Raji (cell line): Measurements from ENCODE around the gene CCDC15.

Source experiments
- POLR2A ChIP-seq: IDR thresholded peaks from 2 replicates; pipeline ENCODE4 v1.6.1; 2011; ENCODE audit warnings: low read depth, low read length, control low read depth; ENCODE audit not compliant: insufficient read depth

The CCDC15 gene

DNA sequence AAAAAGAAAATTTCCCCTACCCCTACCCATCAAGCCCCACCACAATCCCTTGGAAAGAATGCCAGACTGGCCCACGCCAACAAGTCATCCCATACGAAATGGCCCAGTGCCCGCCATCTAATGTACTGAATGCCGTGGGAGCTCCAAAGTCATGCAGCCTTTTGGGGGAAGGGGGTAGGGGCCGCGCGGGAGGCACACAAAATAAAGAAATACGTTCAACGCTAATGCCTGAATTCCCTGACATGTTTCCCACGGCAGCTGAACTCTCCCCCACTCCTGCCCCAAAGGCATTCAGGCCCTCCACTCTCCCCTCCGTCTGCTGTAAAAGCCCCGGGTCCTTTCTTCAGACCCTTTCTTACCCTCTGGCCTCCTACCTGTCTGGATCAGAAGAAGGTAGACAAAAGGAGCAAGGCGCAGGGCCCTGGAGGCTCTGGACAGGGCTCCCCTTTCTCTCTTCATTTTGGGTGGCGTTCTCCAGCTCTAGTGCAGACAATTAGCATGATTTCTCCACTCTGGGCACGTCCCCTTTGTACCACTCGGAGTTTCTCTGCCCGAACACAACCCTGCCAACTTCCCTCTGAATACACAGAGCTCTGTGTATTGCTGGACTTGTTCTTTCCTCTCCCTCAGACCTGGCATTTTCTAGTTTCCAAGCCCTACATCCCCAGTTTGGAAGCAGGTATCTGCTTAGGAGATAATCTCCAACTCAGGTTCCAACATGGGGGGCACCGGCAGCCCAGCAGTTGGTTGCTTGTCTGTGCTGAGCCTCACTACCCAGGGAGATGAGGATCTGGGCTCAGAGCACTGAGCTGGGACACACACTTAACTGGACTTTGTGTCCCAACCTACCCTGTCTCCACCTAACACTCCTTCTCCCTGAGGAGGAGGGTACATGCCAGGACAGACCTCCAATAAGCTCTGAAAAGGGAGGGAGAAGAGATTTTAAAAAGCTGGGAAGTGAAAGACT lies 18.2 kb upstream of the CCDC15 start, which contains the start of gene HEPACAM:
Gene HEPACAM, minus strand, starts transcription at position 500 of the 967 bp plus-strand sequence. Its CDS starts 41 bp downstream, at position 459.
- no peak for TF ChIP-seq POLR2A

DNA sequence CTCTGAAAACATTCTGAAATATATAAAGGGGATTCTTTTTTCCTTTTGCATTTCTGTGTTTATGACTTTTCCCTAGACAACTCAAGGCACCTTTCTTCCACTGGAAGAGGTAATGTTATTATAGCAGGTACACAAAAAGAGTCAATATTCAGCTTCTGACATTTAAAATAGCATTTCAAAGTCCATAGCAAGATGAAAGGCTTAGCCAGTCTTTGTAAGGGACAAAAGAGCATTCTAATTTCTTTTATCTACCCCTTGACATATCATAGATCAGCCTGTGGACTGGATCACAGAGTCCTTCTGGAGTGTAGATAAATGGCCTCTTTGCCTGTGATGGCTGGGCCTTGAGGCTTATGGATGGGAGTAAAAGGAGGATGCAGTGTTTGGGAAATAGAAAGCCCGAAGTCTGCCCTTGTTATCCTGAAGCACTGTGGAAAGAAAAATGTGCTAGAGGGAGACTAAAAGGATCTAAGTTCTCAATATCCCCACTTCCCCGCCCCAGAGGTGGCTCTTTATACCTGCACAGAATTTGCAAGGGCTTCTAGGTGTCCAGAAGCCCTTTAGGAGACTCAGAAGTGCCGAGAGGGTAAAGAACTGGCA lies 16.6 kb upstream of the CCDC15 start:
- no peak for TF ChIP-seq POLR2A

DNA sequence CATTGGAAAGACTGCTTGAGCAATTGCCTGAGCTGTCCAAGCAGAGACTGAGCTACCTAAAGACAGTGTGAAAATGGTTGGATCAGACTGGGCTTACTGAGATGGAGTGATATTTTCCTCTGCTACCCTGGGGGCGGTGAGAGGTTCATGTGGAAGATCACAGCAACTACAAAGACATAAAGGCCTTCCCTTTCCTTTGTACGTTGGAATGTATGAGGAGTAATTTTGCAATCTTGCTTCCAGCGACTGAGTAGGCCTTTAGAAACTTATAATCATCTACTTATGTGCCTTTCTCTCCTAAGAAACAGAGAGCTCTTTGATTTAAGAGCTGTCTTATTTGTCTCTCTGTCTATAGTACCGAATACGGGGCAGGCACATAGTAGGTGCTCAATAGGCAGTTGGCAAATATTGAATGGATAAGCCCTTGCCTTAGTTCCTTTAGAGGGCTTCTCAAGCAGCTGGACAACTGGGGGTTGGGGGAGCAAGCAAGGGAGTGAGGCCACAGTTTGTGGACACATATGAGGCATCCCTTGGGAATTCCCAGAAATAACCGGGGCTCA lies 15.7 kb upstream of the CCDC15 start:
- no peak for TF ChIP-seq POLR2A

DNA sequence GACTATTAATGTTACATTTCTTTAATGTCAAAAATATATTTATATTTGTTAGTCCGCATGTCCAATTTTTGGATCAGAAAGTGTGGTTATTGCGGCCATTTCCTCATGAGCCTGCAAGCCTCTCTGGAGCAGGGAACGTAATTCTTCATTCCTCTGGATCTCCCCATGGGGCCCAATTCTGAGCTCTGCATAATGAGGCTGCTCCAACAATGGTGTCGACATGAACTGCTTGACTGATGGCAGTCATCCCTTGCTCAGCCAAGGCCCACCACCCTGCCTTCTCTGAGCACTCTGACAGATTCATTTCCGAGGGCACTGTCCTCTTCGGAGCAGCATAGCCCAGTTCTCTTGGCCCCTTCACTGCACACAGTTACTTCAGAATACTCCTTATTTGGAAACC lies 15.0 kb upstream of the CCDC15 start:
- TF ChIP-seq POLR2A, result no peak

DNA sequence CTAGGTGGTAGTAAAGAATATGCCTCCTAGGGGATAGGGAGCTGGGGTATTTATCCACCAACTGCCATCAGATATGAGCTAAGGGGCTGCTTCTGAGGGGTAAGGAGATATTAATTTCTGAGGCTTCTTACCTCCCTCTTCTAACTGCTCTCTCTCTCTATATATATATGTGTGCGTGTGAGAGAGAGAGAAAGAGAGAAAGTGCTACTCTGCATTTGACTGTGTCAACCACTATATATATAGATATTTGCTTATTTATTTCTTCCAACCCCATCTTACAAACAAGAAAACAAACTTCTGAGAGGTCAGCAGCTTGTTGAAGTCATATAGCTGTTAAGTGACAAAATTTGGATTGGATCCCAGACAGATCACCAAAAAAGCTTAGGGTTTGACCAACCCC lies 12.3 kb upstream of the CCDC15 start:
- TF ChIP-seq POLR2A, result no peak

DNA sequence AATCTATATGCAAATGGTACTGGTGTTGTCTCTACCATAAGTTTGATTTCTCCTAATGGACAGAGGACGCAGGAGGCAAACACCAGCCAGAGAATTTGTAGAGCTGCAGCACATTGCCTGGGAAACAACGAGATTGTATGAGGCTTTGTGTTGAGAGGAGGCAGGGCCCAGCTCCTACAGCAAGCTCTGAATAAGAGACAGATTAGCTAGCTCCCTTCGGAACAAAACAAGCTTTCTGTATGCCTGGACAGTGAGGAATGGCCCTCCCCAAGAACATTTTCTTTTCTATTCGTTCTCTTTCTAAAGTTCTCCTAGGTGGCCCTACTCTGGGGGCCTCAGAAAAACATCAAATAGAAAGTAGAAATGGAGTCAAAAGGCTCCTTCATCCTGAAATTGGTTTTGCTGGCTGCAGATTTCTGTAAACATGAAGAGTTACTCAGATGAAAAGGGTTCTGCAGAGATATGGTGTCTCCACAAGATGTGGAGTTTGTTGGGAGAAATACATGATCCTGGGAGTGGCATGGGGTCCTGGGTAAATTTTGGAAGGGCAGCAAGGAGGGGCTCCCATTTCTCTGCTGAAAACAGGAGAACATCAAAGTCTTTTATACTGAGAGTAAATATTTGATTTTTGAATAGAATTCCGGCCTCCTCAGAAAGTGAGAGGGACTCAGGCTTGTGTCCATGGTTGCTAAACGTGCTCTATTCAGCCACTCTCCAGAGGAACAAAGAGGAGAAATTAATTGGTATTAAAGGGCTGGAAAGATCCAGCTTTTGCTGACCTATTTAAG lies 11.3 kb upstream of the CCDC15 start:
- no peak for TF ChIP-seq POLR2A

DNA sequence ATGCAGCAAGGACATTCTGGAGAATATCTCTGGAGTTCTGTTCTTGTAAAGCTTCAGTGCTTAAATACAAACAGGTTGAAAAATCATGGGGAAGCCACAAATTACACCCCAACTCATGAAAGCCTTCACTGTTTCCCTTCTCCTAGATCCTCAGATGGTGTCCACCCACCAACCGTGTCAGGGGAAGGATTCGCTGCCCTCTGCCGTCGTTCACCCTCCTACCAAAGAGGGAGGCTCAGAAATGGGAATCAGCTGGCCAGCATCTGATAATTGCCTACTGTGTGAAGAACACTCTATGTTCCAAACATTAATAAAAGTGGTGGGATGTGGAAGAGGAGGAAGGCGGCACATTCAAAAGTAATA lies 10.8 kb upstream of the CCDC15 start:
- TF ChIP-seq POLR2A, result no peak

DNA sequence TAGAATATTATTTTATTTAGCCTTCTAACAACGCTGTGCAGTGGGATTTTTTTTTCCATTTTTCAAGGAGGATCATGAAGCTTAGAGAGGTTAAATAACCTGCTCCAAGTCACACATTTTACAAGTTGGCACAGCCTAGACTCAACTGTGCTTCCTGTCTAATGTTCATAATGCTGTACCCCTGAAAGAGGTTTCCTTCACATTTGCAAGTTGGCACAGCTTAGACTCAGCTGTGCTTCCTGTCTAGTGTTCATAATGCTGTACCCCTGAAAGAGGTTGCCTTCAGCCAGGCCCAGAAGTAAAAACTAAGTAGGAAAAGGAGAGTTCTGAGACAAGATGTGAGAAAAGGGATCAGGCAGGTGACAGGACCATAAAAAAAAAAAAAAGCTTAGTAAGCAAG lies 10.3 kb upstream of the CCDC15 start:
- TF ChIP-seq POLR2A, result no peak

DNA sequence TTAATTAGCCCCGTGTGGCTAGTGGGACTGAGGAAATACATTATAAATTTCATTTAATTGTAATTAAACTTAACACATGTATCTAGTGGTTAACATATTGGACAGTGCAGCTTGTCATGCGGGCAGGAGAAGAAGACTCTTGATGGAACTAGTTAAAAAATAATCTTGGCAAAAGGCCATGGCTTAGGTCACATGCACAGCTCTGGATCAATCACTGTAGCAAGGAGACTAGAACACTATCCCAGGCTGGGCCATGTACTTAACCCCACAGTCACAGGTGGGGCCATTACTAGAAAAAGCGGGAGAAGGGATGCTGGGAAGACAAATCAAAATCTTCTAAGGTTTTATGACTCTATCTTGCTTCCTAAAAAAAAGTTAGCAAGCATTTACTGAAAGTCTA lies 9.4 kb upstream of the CCDC15 start:
- no peak for TF ChIP-seq POLR2A

DNA sequence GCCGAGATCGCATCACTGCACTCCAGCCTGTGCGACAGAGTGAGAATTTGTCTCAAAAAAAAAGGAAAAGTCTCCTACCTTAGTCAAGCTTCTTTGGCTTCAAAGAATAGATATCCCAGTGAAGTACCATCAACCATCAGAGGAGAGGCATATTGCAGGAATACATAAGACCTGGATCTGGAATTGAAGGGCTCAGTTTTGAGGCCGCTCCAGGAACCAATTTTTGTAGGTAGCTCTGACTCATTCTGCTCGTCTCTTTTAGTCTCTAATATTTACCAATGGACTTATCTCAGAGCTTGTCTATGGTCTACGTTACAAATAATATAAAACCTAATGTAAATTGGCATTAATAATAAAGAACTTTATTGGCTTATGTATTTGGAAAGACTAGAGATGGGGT lies 8.2 kb upstream of the CCDC15 start:
- no peak for TF ChIP-seq POLR2A

DNA sequence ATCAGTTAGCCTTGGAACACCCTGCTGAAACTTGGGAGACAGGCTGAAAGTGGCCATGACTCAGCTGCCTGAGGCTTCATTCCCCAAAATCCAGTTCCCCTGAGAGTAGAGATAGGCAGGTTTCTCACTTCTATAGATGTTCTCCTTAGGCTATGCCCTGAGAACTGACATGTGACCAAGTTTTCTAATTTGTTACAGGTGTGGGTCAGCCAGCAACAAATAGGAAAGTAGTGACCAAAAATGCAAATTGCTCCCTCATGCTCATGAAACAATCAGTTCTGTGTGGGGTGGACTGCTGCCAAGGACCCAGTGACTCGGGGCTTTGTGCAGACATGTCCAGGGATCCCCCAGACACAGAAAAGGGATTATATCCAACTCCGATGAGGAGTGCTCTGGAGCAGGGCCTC lies 7.3 kb upstream of the CCDC15 start:
- no peak for TF ChIP-seq POLR2A

DNA sequence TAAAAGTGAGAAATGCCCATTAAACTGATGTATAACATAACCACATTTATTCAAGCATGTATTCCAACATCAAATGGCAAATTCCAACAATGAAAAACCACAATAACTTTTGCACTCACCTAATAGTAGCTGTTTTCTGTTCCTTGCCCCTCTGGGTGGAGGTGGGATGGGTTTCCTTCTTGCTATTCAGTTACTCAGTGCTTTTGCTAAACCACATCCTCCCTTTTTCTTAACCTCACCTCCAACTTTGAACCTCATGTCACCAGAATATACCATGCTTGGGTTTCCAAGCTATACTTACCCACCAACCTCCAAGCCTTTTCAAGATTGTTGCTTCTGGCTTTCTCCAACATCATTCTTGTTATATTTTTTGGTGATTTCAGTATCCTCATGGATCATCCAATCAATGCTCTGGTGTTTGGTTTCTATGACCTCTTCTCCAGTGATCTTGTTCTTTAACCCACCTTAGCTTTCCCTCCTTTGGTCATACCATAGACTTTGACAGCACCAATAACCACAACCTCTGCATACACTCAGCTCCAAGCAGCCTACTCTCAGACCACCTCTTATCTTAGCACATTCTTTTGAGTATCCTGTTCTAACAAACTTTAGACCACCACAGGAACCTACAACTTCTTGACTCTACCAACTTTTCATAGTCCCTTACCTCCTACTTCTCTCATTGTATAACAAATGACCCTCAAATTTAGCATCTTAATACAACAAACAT lies 3.2 kb upstream of the CCDC15 start:
- TF ChIP-seq POLR2A, result no peak

DNA sequence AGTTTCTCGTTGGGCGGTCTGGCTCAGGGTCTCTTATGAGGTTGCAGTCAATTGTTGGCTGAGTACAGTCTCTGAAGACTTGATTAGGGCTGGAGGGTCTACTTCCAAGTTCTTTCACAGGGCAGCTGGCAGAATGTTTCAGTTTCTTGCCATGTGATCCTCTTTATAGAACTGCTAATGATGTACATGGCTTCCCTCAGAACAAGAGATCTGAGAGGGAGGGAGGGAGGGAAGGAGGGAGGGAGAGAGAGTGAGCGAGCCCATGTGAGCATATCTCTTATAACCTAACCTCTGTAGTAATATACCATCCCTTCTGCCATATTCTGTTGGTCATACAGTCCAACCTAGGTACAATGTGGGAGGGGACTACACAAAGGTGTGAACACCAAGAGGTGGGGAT lies 2.7 kb upstream of the CCDC15 start:
- no peak for TF ChIP-seq POLR2A

DNA sequence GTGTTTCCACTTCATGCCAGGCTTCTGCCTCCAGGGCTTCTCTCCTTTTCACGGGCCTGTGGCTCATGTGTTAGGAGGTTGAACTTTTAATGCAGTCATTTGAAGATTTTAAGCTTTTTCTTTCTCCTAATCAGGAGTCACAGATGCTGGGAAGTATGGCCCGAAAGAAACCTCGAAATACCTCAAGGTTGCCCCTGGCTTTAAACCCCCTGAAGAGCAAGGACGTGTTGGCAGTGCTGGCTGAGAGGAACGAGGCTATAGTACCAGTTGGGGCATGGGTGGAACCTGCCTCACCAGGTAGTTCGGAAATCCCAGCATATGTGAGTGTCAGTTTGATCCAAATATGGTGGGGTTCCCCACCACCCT lies 571 bp downstream of the CCDC15 start:
- TF ChIP-seq POLR2A, result no peak

DNA sequence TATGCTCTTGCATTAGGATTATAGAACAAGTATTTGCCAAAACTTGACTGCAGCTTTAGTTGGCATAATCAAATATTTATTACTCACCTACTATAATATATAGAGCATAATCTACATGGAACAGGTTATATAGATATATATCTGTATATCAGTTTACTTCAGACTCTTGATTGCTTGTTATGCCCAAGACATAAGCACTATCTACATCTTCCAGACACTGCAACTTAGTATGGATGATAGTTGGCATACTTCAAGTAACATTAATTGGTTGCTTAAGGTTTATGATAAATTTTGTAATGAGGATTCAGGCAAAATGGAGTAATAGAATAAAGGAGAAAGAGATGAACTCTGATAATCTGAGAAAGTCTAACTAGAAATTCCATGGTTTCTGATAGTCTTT lies 1.0 kb downstream of the CCDC15 start:
- no peak for TF ChIP-seq POLR2A

DNA sequence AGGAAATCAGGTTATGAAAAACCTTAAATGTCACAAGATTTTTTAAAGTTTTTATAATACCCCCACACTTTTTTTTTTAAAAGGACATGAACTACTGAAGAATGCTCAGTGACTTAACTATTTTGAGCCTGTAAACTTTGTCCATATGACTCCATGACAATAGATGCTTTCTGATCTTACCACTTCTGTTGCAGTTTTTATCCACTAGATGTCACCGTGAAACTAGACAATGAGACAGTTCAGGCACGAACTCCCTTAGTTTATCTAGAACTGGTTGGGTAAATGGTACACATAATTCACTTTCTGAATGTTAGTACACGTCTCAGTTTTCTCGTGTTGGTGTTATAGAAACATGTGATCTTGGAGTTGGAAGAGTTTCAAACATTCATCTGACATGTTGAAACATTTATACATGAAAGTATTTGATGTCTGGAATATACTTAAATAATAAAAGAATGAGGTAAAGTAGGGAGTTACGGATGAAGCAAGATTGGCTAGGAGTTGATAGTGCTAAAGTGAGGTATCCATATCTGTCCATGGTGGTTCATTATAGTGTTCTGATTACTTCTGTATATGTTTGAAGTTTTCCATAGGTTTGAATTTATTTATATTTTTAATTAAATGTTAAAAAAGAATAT lies 8.1 kb downstream of the CCDC15 start:
- no peak for TF ChIP-seq POLR2A
